HEK293T (cell line): ENCODE measurements around the gene GTPBP1.

ENCODE experiments used
- CTCF ChIA-PET: fragments of 350-600 bp; formaldehyde crosslinking; extraction: SDS; loops from one replicate; lab custom pipeline; 2021; ENCODE audit warnings: antibody characterized with exemption, inconsistent platforms; lab: Yijun Ruan, JAX
- POLR2A ChIA-PET: fragments of 350-600 bp; formaldehyde crosslinking; extraction: SDS; loops from one replicate; lab custom pipeline; 2020; ENCODE audit warnings: antibody characterized with exemption, inconsistent platforms; lab: Yijun Ruan, JAX
- DNase-seq: peaks from one replicate; pipeline ENCODE4 v3.0.0; 2012; ENCODE audit warnings: mixed read lengths; ENCODE audit errors: extremely low spot score
- ARNT ChIP-seq: fragments of 450-650 bp; IDR thresholded peaks from 2 replicates; pipeline ENCODE4 v1.6.1; 2017; ENCODE audit warnings: mild to moderate bottlenecking
- BHLHE40 ChIP-seq: fragments of 450-650 bp; IDR thresholded peaks from 2 replicates; pipeline ENCODE4 v1.6.1; 2016; ENCODE audit warnings: mild to moderate bottlenecking, moderate library complexity, borderline replicate concordance
- CTBP1 ChIP-seq: fragments of 450-650 bp; IDR thresholded peaks from 2 replicates; pipeline ENCODE4 v1.6.1; 2016; ENCODE audit warnings: borderline replicate concordance
- ELF4 ChIP-seq: fragments of 450-650 bp; IDR thresholded peaks from 2 replicates; pipeline ENCODE4 v1.6.1; 2017; ENCODE audit warnings: antibody characterized with exemption
- FOXA1 ChIP-seq: fragments of 450-650 bp; IDR thresholded peaks from 2 replicates; pipeline ENCODE4 v1.6.1; 2016; ENCODE audit warnings: mild to moderate bottlenecking
- FOXK2 ChIP-seq: fragments of 450-650 bp; IDR thresholded peaks from 2 replicates; pipeline ENCODE4 v1.6.1; 2016; ENCODE audit warnings: mild to moderate bottlenecking
- FOXM1 ChIP-seq: fragments of 450-650 bp; IDR thresholded peaks from 2 replicates; pipeline ENCODE4 v1.6.1; 2017; ENCODE audit warnings: mild to moderate bottlenecking, borderline replicate concordance
- HDGF ChIP-seq: fragments of 450-650 bp; IDR thresholded peaks from 2 replicates; pipeline ENCODE4 v1.6.1; 2017; ENCODE audit warnings: antibody characterized with exemption, borderline replicate concordance
- L3MBTL2 ChIP-seq: fragments of 450-650 bp; conservative IDR thresholded peaks from 2 replicates; pipeline ENCODE4 v1.6.1; 2016; ENCODE audit warnings: mild to moderate bottlenecking
- LEF1 ChIP-seq: fragments of 450-650 bp; IDR thresholded peaks from 2 replicates; pipeline ENCODE4 v1.6.1; 2017; ENCODE audit warnings: mild to moderate bottlenecking, borderline replicate concordance
- NFRKB ChIP-seq: fragments of 450-650 bp; IDR thresholded peaks from 2 replicates; pipeline ENCODE4 v1.6.1; 2016; ENCODE audit warnings: mild to moderate bottlenecking, moderate library complexity
- SP1 ChIP-seq: fragments of 450-650 bp; IDR thresholded peaks from 2 replicates; pipeline ENCODE4 v1.6.1; 2017
- SUZ12 ChIP-seq: fragments of 450-650 bp; IDR thresholded peaks from 2 replicates; pipeline ENCODE4 v1.6.1; 2016; ENCODE audit warnings: mild to moderate bottlenecking
- TARDBP ChIP-seq: fragments of 450-650 bp; IDR thresholded peaks from 2 replicates; pipeline ENCODE4 v1.6.1; 2016
- ZNF384 ChIP-seq: fragments of 450-650 bp; IDR thresholded peaks from 2 replicates; pipeline ENCODE4 v1.6.1; 2016
- TF ChIP-seq, protein P1 (sequence below): fragments of 450-650 bp; IDR thresholded peaks from 2 replicates; pipeline ENCODE4 v1.6.1; 2016

The GTPBP1 gene

GRCh38 chr22:38705235-38706100, at the start of gene GTPBP1:
TSS of gene GTPBP1 (plus strand) at chr22:38705944. CDS start at chr22:38705956, 12 bp downstream.
- DNase-seq = peak; percentile 98
- ChIA-PET POLR2A (interaction anchor here (0.9 to 5.5 kb wide), 10 partner anchors 9 to 134 kb away, joined by 3 to 50 read pairs (median 4); partner anchors contain the start of genes CBY1 and TOMM22), CTCF (interaction anchor here (0.9 kb wide), 1 partner anchor 64 kb away, joined by 3 read pairs; no protein-coding TSS in a partner anchor)
- TF ChIP-seq LEF1 (no peak), L3MBTL2 (peak; percentile 76), SP1 (no peak), FOXA1 (no peak), CTBP1 (no peak), ELF4 (no peak), FOXM1 (no peak), HDGF (peak; percentile 25; the same call in 1 of the 2 replicates), ARNT (no peak)
- TF ChIP-seq, protein P1, sequence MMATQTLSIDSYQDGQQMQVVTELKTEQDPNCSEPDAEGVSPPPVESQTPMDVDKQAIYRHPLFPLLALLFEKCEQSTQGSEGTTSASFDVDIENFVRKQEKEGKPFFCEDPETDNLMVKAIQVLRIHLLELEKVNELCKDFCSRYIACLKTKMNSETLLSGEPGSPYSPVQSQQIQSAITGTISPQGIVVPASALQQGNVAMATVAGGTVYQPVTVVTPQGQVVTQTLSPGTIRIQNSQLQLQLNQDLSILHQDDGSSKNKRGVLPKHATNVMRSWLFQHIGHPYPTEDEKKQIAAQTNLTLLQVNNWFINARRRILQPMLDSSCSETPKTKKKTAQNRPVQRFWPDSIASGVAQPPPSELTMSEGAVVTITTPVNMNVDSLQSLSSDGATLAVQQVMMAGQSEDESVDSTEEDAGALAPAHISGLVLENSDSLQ = peak; percentile 100

DNA sequence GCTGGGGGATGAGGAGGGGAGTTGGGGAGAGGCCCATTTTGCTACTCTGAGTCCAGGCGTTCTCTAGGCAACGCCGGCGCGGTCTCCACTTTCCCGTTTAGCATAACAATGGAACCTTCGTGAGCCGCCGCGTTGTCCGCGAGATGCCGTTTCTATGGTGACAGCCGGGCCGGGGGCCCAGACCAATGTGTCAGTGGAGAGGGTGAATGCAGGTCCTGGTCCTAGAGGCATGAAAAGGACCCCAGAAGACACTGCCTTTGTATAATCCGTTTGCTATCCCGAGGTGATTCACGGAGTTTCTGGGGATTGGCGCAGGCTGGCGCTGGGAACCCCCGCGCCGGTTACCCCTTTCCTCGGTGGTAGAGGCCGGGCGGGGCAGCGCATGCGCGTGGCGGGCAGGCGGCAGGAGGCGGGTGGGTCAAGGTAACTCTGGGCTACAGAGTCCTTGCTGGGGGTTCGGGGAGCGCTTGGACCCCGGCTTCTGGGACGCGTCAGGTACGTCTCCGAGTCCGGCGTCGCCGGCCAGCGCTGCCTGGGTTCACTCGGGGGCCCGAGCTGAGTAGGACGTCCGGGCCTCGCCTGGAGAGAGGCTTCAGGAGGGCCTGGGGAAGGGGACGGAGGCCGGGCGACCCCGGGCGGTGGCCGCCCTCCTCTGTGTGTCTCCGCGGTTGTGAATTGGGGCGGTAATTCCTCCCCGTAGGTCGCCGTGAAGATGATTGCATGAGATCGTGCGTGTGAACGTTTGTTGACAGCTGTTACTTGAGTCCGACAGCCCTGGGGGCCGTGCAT, 49.3 kb upstream of the GTPBP1 start, which contains the start of the genes CBY1 and FAM227A:
CBY1 (plus strand) TSS at position 383 of the 789 bp plus-strand sequence. CDS start 11,417 bp downstream, outside the sequence.
FAM227A (minus strand) TSS at position 137 of the 789 bp plus-strand sequence. CDS start 6,224 bp downstream, outside the sequence.
- ChIA-PET CTCF (no interaction called here), POLR2A (interaction anchor here (0.6 to 1.4 kb wide), 5 partner anchors 10 to 687 kb away, joined by 3 to 9 read pairs (median 4); partner anchors contain the start of genes GTPBP1 and TOMM22)
- peak; percentile 99 for DNase-seq
- TF ChIP-seq SUZ12 = no peak
- TF ChIP-seq, protein P1 = no peak
- TF ChIP-seq FOXA1 = no peak
- TF ChIP-seq FOXM1 = no peak
- TF ChIP-seq LEF1 = no peak
- no peak for TF ChIP-seq ARNT
- TF ChIP-seq FOXK2 = no peak
- no peak for TF ChIP-seq HDGF
- peak; percentile 93 for TF ChIP-seq BHLHE40
- no peak for TF ChIP-seq NFRKB
- no peak for TF ChIP-seq CTBP1
- TF ChIP-seq L3MBTL2 = peak; percentile 45; the same call in 1 of the 2 replicates
- no peak for TF ChIP-seq TARDBP
- no peak for TF ChIP-seq ELF4

DNA sequence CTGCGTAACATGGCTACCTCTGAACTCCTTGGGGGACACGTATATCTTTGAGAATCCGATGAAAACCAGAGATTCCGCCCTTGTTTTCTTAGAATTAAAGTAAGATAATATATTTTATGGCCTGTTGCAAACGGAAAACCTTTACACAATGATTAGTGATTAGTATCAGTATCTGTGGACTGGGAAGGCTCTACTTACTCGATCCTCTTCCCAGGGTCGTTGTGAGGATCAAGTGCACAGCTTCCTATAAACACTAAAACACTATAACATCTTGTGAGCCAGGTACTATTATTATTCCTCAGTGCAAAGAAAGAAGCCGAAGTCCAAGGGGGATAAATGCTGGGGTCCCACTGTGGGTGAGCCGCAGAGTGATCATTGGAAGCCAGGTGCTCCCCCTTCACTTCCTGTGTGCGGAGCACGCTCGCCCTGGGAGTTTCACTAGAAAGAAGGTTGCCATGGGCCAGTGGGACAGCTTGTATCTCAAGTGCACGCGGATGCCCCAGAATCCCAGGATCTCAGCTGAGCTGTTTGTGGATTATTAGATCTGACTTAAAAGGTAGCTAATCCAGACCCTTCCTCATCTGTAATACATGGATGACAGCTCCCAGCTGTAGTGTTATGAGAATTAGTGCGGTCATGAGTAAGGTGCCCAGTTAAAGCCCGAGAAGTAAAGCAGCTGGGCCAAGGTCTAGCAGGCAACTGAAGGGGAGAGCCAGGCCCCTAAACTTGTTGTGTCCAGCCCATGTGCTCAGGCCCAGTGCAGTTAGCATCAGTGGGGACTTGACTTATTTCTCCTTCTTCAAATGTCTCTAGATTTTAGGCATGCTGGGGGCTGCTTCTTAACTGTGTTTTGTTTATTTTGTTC, 48.5 kb upstream of the GTPBP1 start:
- no peak for TF ChIP-seq NFRKB
- no peak for TF ChIP-seq FOXM1
- TF ChIP-seq ZNF384 = no peak
- no peak for TF ChIP-seq ARNT
- TF ChIP-seq HDGF = no peak
- TF ChIP-seq TARDBP = no peak
- TF ChIP-seq FOXK2 = no peak
- TF ChIP-seq LEF1 = no peak
- TF ChIP-seq SP1 = no peak
- no peak for TF ChIP-seq ELF4
- no peak for TF ChIP-seq FOXA1
- no peak for TF ChIP-seq SUZ12
- TF ChIP-seq, protein P1 = no peak
- TF ChIP-seq CTBP1 = no peak
- TF ChIP-seq L3MBTL2 = no peak
- TF ChIP-seq BHLHE40 = no peak
- ChIA-PET CTCF (no interaction called here), POLR2A (interaction anchor here (0.6 to 1.8 kb wide), 6 partner anchors 9 to 686 kb away, joined by 3 to 9 read pairs (median 4); partner anchors contain the start of genes GTPBP1 and TOMM22)
- peak; percentile 55 for DNase-seq

GRCh38 chr22:38674888-38675287, 30.9 kb upstream of the GTPBP1 start:
- CTCF ChIA-PET = no interaction called here
- TF ChIP-seq L3MBTL2 (no peak), NFRKB (no peak), FOXA1 (no peak), CTBP1 (no peak), ZNF384 (no peak), SP1 (no peak)
- no peak for DNase-seq
- POLR2A ChIA-PET = no interaction called here

DNA sequence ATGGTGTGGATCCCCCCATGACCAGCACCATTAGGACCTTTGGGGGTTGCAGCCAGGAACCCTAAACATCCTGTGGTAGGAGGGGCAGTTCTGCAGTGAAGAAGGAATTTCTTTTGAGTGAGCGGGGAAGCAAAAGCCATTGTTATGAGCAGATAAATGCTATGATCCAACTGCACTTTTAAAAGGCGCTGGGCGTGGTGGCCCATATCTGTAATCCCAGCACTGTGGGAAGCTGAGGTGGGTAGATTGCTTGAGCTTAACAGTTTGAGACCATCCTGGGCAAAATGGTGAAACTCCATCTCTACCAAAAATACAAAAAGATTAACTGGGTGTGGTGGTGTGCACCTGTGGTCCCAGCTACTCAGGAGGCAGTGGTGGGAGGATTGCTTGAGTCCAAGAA, 29.9 kb upstream of the GTPBP1 start:
- ChIA-PET POLR2A (no interaction called here), CTCF (no interaction called here)
- DNase-seq = no peak
- TF ChIP-seq NFRKB (no peak), SUZ12 (no peak), BHLHE40 (no peak), L3MBTL2 (no peak), TARDBP (no peak)
- TF ChIP-seq, protein P1 = no peak
